Frontal cortex (tissue), 4 donors: ENCODE data around the gene SLC8A1. TPM values are rescaled to one million over a fixed set of nuclear protein-coding genes. Genes with fewer than 3 reads are reported as not detected.

Experiments
- DNase-seq, 2 donors: peaks; one replicate each; pipeline ENCODE4 v3.0.0; 2012; ENCODE audit warnings: low spot score in 2 of 2
- FAIRE-seq: peaks from 2 replicates; lab custom pipeline; 2012; peaks lifted over from hg19 to GRCh38; lab: Jason Lieb, UNC
- total RNA-seq: library from RNA; depleted of rRNA; stranded (reverse); fragments of >200 nt; gene quantifications from one replicate; pipeline ENCODE4 v1.2.3, GENCODE V29; 2014
- donor health status: control.
- donor health status: control.
- donor health status: control.

The SLC8A1 gene
- total RNA-seq, 1 donor from 2014 or later: 187 TPM

DNA sequence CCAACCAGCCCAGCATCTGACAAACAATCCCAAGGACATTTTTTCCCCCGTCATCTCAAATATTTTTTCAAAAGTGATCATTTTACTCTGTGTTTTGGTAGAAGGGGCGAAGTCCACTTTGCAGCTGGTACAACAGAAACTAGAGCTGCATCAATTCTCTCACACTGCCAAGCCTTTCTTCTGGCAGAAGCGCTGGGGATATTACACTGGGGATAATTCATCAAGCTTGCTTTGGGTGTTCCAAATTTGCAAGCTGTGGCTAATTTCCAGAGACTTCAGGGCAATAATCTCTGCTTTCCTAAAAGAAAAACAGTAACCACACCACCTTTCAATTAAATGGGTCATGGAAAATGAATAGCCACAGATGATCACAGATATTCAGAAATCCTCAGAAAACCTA is 238.3 kb downstream of the SLC8A1 start:
- DNase-seq (no peak), FAIRE-seq (no peak)

GRCh38 chr2:40213071-40213470 is 238.8 kb downstream of the SLC8A1 start:
- no peak for FAIRE-seq
- no peak for DNase-seq

DNA sequence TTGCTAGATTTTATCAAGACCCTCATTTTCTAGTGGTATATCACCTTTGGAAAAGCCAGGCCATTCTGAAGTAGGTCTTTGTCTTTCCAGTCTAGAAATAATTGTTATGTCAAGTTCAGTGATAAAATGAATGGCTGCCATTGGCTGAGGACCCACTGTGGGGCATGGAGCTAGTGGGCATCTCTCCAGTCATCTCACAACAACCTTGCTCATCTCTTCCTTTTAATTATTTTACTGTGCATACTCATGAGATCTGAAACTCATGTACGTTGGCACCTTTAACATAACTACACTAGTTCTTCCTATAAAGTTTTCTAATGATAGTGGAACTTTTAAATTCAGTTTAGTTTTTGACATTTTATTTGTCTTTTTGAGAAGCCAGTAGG is 240.9 kb downstream of the SLC8A1 start:
- no peak for DNase-seq
- no peak for FAIRE-seq

- DNase-seq (no peak), FAIRE-seq (no peak)
These were observed 241.4 kb downstream of the SLC8A1 start for GRCh38 chr2:40210344-40210967.

DNA sequence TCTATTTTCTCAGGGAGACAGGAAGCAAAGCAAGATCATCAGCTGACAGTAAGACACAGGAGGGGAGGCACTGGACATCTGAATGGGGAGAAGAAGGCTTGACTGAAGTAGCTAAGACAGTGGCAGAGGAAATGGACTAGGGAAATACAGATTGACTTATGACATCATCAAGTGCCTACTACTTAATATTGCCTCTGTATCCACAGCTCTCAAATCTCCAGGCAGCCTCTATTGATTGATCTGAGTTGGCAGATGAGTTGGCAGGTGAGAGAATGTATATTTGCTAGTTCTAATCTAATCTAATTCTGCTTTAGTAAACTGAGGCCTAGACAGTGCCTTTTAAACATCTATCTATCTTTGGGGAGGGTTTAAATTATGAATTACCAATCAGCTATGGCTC is 242.1 kb downstream of the SLC8A1 start:
- FAIRE-seq (no peak), DNase-seq (no peak)

GRCh38 chr2:40208463-40208862 is 243.4 kb downstream of the SLC8A1 start:
- DNase-seq (no peak), FAIRE-seq (no peak)

- DNase-seq (no peak), FAIRE-seq (no peak)
These were observed 247.6 kb downstream of the SLC8A1 start for GRCh38 chr2:40204268-40204667.

DNA sequence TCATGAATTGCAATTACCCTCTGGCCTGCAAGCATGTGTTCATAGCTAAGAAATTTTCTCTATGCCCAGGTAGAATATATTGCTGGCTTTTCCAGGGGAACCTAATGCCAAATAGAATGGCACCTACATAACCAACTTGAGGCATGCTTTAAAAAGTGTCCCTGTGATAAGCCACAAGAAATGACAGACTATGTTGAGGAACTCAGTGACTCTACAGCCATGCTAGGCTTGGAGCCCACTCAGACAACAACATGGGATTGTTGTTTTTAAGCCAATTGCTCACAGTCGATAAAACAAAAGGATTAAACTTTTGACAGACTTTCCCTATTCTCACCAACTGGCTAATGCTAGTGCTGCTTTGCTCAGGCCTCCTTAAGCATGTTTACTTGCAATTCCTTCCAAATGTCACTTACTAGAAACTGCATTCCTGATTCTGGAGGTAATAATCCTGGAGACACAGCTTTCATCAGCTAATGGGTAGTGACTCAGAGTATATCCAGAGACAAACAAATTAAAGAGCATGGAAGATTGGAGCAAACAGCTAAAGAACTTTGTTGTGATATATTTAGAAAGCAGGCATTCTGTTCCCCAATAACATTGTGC is 249.0 kb downstream of the SLC8A1 start:
- DNase-seq (no peak), FAIRE-seq (no peak)

GRCh38 chr2:40201425-40201824 is 250.5 kb downstream of the SLC8A1 start:
- DNase-seq (no peak), FAIRE-seq (no peak)

- no peak for FAIRE-seq
- DNase-seq: no peak
These were observed 251.4 kb downstream of the SLC8A1 start for GRCh38 chr2:40200366-40200915.

DNA sequence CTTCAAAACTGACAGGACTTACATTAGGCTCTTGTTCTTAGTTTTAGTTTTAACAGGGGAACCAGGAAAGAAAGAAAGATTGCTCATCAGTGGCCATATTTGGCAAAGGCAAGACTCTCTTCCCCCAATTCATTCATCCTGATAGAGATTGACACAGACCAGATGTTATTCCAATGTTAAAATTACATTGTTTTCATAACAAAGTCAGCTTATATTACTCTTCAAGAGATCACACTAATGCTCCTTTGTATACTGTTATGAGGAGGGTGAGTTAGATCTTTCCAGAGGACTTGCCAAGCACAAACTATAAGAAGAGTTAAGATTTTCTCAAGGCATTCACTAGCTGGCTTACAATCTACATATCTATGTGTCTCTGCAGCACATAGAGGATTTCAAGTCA is 252.1 kb downstream of the SLC8A1 start:
- no peak for FAIRE-seq
- no peak for DNase-seq

DNA sequence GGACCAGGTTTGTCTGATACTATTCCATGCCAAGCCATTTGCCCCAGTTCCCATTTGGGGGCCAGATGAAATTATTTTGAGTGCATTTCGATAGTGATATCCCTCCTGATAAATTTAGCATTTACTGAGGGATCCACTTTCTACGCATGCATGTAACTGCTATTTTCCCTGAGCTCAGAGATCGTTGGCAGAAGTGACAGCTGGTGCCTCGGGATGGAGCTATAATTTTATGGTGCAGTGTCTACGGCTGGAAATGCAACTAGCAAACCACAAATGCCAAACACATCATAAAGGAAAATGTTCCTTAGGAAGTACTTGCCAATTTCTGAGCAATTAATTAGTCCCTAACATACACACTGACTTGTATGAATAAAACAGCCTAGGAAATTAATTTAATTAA is 254.8 kb downstream of the SLC8A1 start:
- DNase-seq (no peak), FAIRE-seq (no peak)

GRCh38 chr2:40193670-40194026 is 258.2 kb downstream of the SLC8A1 start:
- DNase-seq: no peak
- FAIRE-seq: no peak

GRCh38 chr2:40192864-40193669 is 258.8 kb downstream of the SLC8A1 start:
- FAIRE-seq (no peak), DNase-seq (no peak)

DNA sequence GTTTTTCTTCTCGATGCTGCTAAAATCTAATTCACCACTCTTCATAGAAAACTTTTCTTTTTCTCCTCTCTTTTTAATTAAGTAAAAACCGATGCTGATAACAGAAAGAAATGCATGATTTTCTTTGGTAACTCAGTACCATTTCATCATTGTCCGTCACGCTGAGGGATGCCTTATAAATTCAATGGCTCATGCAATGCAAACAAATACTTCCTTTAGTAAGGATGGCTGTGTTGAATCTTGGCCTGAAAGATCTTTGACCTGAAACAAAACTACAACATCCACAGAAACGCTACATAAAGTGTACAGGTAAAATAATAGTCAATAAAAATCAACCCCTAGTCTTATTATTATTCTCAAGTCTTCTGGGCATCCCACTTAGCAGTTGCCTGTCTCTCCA is 261.4 kb downstream of the SLC8A1 start:
- DNase-seq (no peak), FAIRE-seq (no peak)

- DNase-seq: no peak
- FAIRE-seq: no peak
These were observed 262.0 kb downstream of the SLC8A1 start for GRCh38 chr2:40189881-40190280.

DNA sequence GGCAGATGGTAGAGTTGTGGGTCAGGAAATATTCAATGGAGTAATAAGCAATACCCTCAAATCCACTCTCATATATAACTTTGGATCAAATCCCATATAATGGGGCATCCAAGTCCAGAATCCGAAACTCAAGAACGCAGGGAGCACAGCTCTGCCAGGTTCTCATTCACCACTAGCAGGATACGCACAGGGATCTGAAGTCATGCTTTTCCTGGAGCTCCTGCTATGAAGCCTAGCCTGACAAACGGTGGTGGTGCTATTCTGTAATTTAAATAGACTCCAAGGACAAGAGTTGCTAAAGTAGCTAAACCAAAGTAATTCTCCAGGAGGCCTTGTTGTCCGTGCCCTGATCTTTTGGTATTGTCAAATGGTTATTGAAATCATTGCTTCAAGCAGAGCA is 264.8 kb downstream of the SLC8A1 start:
- DNase-seq (no peak), FAIRE-seq (no peak)

DNA sequence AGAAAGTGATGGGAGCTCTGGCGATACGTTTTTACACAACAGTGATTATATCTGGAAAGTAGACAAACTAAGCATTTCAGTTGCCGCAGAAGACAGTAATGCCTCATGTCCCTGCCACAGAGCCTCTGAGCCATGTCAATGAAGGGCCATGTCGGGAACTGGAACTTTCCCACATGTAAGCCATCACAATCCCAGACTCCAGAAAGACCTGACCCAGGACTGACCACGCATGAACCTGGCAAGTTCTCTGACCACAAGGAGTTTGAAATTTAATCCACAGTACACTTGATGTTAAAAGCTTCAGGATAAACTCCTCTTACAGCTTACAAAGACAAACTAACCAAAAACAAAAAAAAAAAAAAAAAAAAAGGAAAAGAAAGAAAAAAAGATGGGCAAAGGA is 267.3 kb downstream of the SLC8A1 start:
- FAIRE-seq: no peak
- no peak for DNase-seq

GRCh38 chr2:40181855-40182254 is 270.0 kb downstream of the SLC8A1 start:
- FAIRE-seq (no peak), DNase-seq (no peak)

GRCh38 chr2:40179801-40180200 is 272.1 kb downstream of the SLC8A1 start:
- FAIRE-seq (no peak), DNase-seq (no peak)

GRCh38 chr2:40178971-40179370 is 272.9 kb downstream of the SLC8A1 start:
- no peak for FAIRE-seq
- DNase-seq: no peak
